Ovary (tissue), 9 donors: ENCODE data around the gene UBE2E1. TPM values are rescaled to one million over a fixed set of nuclear protein-coding genes. Genes with fewer than 3 reads are reported as not detected.

Source experiments
- DNase-seq, 5 donors: peaks; one replicate each; pipeline ENCODE4 v3.0.0-alpha.2; 2019 to 2020
- H3K27ac ChIP-seq, 2 donors: fragments of 200-600 bp; one replicate each; pipeline versions ENCODE4 v1.5.1 to v1.8.0; 2019 to 2022
- H3K27me3 ChIP-seq: fragments of 200-600 bp; one replicate; pipeline ENCODE4 v1.8.0; 2022
- H3K36me3 ChIP-seq: fragments of 200-600 bp; sonication (generic); one replicate; pipeline ENCODE4 v1.5.1; 2019
- H3K4me1 ChIP-seq: one replicate; pipeline ENCODE4 v1.8.1; 2013; ENCODE audit warnings: mild to moderate bottlenecking, moderate library complexity; ENCODE audit not compliant: insufficient read depth
- H3K4me3 ChIP-seq: fragments of 200-600 bp; sonication (generic); one replicate; pipeline ENCODE4 v1.5.1; 2017
- H3K9me3 ChIP-seq, 2 donors: fragments of 200-600 bp in 1 of 2; sonication (generic) in 1 of 2; one replicate each; pipeline versions ENCODE4 v1.5.1 to v1.8.1; 2013 to 2019; ENCODE audit warnings: mild to moderate bottlenecking in 1 of 2, moderate library complexity in 1 of 2
- CTCF ChIP-seq, 3 donors: fragments of 450-650 bp in 2 of 3; fragments of 200-600 bp in 1 of 3; IDR thresholded peaks; one replicate each; pipeline versions ENCODE4 v1.5.1 to v1.8.0; 2016 to 2022; ENCODE audit warnings: antibody characterized with exemption in 3 of 3, mild to moderate bottlenecking in 1 of 3
- EP300 ChIP-seq: sonication (generic); formaldehyde crosslinking; IDR thresholded peaks from one replicate; pipeline ENCODE4 v1.6.1; 2017; ENCODE audit warnings: antibody characterized with exemption
- POLR2A ChIP-seq: fragments of 450-650 bp; IDR thresholded peaks from one replicate; pipeline ENCODE4 v1.6.1; 2017; ENCODE audit warnings: antibody characterized with exemption, mild to moderate bottlenecking, moderate library complexity
- WGBS, 3 donors: extraction: QIAGEN DNeasy Blood & Tissue Kit in 1 of 3; methylation state at CpG; one replicate each; pipeline versions ENCODE4 v1.1.5 to v1.1.7; 2013 to 2017; 5-methylcytosine and 5-hydroxymethylcytosine counted together
- intact Hi-C, 4 donors: fragments of 100-400 bp; cut with DNase I; formaldehyde crosslinking; loops; one replicate each; pipeline versions ENCODE4 v1.11.0 to v1.15.1; 2022 to 2023
- polyA plus RNA-seq, 2 donors: library from polyadenylated mRNA; stranded (reverse); fragments of 200-250 nt in 1 of 2; fragments of 350-450 nt in 1 of 2; fragmentation: Illumina TruSeq in 1 of 2; extraction: RNeasy Lipid Tissue Mini Kit (QIAGEN cat#74804) in 1 of 2; gene quantifications; one replicate each; pipeline ENCODE4 v1.2.3, GENCODE V29; 2013 to 2014
- total RNA-seq, 7 donors: library from RNA; depleted of rRNA in 2 of 7; stranded (reverse); fragments of >200 nt in 2 of 7; fragmentation: NEBNext Ultra II Directional in 3 of 7; extraction: Animal tissue kit (Norgen Biotek cat#: 25700) in 3 of 7; gene quantifications; one replicate each; pipeline versions ENCODE4 v1.1.0 to v1.2.4, GENCODE V29; 2016 to 2023
- donor health status: DM: no; HTN: no; CAD: no; lungs with moderate emphysema.
- donor health status: DM: no; HTN: no; CAD: no.
- donor health status: Bipolar disorder and iron deficiency.
- donor health status: DM: yes; HTN: yes; CAD: no.
- donor health status: DM: no; HTN: no; CAD: no.
- donor health status: DM: yes; HTN: yes; CAD: no.

UBE2E1 gene
- total and polyA plus RNA-seq, 9 donors, result 65.2 to 133 (median 76.7) TPM

- Histone ChIP-seq H3K9me3 (no peaks in the 10 kb centered on the region), H3K4me1 (peaks cover 8% of the 10 kb centered on the region), H3K4me3 (no peak overlapping the region), H3K36me3 (no peaks in the 10 kb centered on the region), H3K27me3 (no peaks in the 10 kb centered on the region), H3K27ac (no peak overlapping the region)
- DNase-seq, result no peak
- intact Hi-C loops, result no loop called here
- WGBS, 3 donors, result 49 to 75% (median 51%) methylated on average over 5 of the region's 5 CpGs
- no peak for TF ChIP-seq EP300
- no peak for TF ChIP-seq CTCF (IDR thresholded peaks at IDR 0.05)
These were observed 19.1 kb downstream of the UBE2E1 start for GRCh38 chr3:23824699-23825444.

DNA sequence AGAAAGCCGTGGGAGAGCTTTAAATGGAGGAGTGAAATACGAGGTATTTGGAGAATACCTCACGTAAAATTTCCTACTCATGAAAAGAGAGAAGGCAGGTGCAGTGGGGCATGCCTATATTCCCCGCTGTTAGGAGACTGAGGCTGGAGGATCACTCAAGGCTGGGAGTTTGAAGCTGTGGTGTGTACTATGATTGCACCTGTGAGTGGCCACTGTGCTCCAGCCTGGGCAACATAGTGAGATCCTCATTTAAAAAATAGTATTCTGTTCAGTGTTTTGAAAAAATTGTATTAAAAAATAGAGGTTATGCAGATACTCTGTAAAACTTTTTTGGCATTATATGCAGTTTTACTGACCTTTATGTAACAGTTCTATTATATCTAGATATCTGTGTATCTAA lies 20.0 kb downstream of the UBE2E1 start:
- no peak overlapping the region for H3K4me3 ChIP-seq
- peaks cover 12% of the 10 kb centered on the region for H3K4me1 ChIP-seq
- intact Hi-C loops, result no loop called here
- no peaks in the 10 kb centered on the region for H3K27me3 ChIP-seq
- TF ChIP-seq POLR2A (no peak), EP300 (no peak), CTCF (IDR thresholded peaks at IDR 0.05) (no peak)
- no peaks in the 10 kb centered on the region for H3K36me3 ChIP-seq
- no peak overlapping the region for H3K27ac ChIP-seq
- DNase-seq, result no peak
- 94 to 98% (median 95%) methylated on average over 4 of the region's 4 CpGs for WGBS, 3 donors
- H3K9me3 ChIP-seq, result no peaks in the 10 kb centered on the region

DNA sequence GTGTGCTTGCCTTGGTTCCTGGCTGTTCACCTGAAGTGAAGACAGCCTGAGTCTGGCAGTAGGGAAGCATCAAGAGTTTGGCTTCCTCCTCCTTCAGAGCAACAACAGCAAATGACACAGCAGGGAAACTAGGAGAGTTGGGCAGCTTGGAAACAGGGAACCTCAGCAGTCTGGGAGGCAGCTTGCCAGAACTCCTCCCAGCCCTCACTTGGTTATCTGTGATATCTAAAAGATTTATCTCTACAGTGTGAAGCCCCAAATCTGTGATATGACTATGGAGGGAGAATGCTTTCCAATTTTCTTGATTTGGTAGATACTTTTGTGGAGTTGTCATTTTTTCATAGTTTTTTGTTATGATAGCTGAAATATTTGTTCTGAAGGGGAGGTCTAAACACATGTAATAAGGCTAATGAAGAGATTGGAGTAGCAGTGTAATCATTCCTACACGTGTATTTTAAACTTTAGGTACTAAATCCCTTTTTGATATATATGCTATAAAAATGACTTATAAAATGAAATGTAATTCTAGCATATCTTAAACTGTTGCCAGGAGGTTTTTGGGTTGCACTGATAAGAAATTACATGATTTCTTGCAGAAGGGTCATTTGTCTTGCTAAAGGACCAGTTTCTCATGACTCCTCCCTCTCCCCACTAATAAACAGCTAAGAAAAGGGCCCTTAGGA lies 20.8 kb downstream of the UBE2E1 start:
- TF ChIP-seq CTCF (IDR thresholded peaks at IDR 0.05) (no peak), POLR2A (no peak), EP300 (no peak)
- no peaks in the 10 kb centered on the region for H3K27me3 ChIP-seq
- no peak for DNase-seq
- H3K9me3 ChIP-seq, result no peaks in the 10 kb centered on the region
- peaks cover 9% of the 10 kb centered on the region for H3K4me1 ChIP-seq
- intact Hi-C loops, result no loop called here
- H3K27ac ChIP-seq, result no peak overlapping the region
- 7 to 24% (median 20%) methylated on average over 1 of the region's 1 CpG for WGBS, 3 donors
- H3K36me3 ChIP-seq, result no peaks in the 10 kb centered on the region
- H3K4me3 ChIP-seq, result no peak overlapping the region

GRCh38 chr3:23829242-23829934 lies 23.6 kb downstream of the UBE2E1 start:
- H3K9me3 ChIP-seq, result no peaks in the 10 kb centered on the region
- intact Hi-C loops, result no loop called here

More at GRCh38 chr3:23829242-23829934, 23.6 kb downstream of the UBE2E1 start:
- 82 to 94% (median 88%) methylated on average over 5 of the region's 5 CpGs for WGBS, 3 donors
- Histone ChIP-seq H3K4me1 (peaks cover 11% of the 10 kb centered on the region), H3K27ac (no peak overlapping the region), H3K27me3 (no peaks in the 10 kb centered on the region), H3K4me3 (no peak overlapping the region), H3K36me3 (no peaks in the 10 kb centered on the region)
- DNase-seq, result no peak
- TF ChIP-seq EP300 (no peak), CTCF (IDR thresholded peaks at IDR 0.05) (no peak), POLR2A (no peak)
